ENCODE measurements around the gene DEFB131A.
"Not testable (repeated sequence)": the region's sequence is repeated elsewhere in the genome, so short reads cannot be mapped to it uniquely, and the experiment has no call there.

Gene DEFB131A, protein sequence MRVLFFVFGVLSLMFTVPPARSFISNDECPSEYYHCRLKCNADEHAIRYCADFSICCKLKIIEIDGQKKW

GRCh38 chr4:9444114-9444513, at the start of gene DEFB131A:
DEFB131A (plus strand) TSS chr4:9444414; CDS start chr4:9444534, 120 bp downstream.
- not testable (repeated sequence) for DNase-seq (ENCODE audit: low read depth in 2 of 2)

DNA sequence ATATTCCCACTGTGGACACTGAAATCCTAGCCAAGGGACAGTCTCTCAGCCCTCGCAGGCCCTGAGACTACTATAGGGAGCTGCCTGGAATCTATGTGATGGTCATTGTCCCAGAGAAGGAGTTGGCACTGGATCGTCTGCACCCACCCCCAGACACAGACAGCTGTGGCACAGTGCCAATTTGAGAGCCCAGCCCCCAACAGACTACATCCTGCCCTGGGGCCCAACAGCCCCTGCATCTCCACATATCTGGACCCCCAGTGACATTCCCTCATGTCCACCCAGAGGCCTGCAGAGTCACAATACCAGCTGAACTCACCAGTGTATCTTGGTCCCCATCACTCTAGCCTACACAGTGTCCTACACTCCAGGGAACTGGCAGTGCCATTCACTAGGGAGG, 38.4 kb upstream of the DEFB131A start:
- not testable (repeated sequence) for DNase-seq (ENCODE audit: low read depth in 2 of 2)

- not testable (repeated sequence) for DNase-seq (ENCODE audit: low read depth in 2 of 2)
These were observed 37.7 kb upstream of the DEFB131A start for GRCh38 chr4:9406491-9406890.

- no peak for DNase-seq (ENCODE audit: low read depth in 2 of 2)
These were observed 34.4 kb upstream of the DEFB131A start for GRCh38 chr4:9409793-9410192.

GRCh38 chr4:9421884-9422455, 22.2 kb upstream of the DEFB131A start:
- DNase-seq (ENCODE audit: low read depth in 2 of 2) = not testable (repeated sequence)

- not testable (repeated sequence) for DNase-seq (ENCODE audit: low read depth in 2 of 2)
These were observed 18.3 kb upstream of the DEFB131A start for GRCh38 chr4:9425916-9426315.

GRCh38 chr4:9430061-9430460, 14.2 kb upstream of the DEFB131A start:
- not testable (repeated sequence) for DNase-seq (ENCODE audit: low read depth in 2 of 2)

DNA sequence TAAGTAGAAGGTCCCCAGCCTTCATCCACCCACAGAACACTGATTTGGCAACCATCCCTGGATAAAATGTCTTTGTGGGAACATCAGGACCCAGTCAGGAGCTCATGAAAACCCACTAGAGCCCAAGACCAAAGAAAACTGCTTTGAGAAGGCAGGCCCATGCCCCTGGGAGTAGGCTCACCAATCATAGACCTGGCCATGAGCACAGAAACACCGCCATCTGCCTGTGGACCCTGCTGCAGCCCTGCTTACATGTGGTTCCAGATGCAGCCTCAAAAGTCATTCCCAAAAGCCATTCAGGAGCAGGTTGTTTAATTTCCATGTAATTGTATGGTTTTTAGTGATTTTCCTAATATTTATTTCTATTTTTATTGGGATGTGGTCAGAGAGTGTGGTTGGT, 10.9 kb upstream of the DEFB131A start:
- DNase-seq (ENCODE audit: low read depth in 2 of 2) = not testable (repeated sequence)

- DNase-seq (ENCODE audit: low read depth in 2 of 2) = not testable (repeated sequence)
These were observed 7.5 kb upstream of the DEFB131A start for GRCh38 chr4:9436728-9437127.

DNA sequence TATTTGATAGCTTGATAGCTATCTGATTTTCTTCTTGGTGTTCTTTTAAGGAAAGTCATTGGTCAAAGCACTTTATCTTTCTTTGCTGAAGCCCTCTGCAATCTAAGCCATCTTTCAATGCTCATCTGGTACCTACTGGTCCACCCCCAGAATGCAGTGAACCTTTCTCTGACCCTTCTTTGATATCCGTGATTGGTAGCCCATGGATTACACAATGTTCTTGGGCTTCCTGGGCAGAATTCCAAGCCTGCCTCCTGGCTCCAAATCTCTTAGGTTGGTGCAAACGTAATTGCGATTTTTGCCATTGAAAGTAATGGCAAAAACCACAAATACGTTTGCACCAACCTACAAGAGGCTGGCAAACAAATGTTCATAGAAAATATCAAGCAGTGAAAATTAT, 1.9 kb upstream of the DEFB131A start:
- DNase-seq (ENCODE audit: low read depth in 2 of 2) = not testable (repeated sequence)

GRCh38 chr4:9444681-9445080, 467 bp downstream of the DEFB131A start:
- DNase-seq (ENCODE audit: low read depth in 2 of 2) = not testable (repeated sequence)

- not testable (repeated sequence) for DNase-seq (ENCODE audit: low read depth in 2 of 2)
These were observed 8.0 kb downstream of the DEFB131A start for GRCh38 chr4:9452251-9452650.

DNA sequence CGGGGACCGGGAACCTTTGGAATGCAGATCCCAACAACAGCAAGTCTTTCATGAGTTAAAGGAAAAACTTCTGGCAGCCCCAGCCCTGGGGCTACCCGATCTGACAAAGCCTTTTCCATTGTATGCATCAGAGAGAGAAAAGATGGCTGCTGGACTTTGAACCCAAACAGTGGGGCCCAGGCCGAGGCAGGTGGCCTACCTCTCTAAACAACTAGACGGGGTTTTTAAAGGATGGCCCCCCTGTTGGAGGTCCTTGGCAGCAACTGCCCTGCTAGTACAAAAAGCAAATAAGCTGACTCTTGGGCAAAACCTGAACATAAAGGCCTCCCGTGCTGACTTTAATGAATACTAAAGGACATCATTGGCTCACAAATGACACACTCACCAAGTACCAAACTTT, 10.1 kb downstream of the DEFB131A start:
- DNase-seq (ENCODE audit: low read depth in 2 of 2) = not testable (repeated sequence)

DNA sequence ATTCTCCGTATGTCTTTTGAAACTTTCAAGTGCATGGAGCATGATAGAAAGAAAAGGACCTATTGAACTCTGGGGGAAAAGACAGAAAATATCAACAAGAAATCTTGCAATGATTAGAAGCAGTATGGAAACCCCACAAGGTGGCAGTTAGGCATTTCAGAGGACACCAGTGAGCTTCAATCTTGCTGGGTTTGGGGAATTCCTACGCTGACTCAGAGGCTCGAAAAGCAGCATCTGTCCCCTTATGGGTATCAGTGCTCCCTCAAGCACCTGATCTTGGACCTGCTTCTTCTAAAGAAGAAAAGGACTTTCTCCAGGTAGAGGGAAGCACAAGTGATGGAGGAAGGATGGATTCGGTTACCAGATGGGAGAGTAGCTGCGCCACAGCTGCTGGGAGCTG, 10.8 kb downstream of the DEFB131A start:
- DNase-seq (ENCODE audit: low read depth in 2 of 2) = not testable (repeated sequence)

- not testable (repeated sequence) for DNase-seq (ENCODE audit: low read depth in 2 of 2)
These were observed 35.3 kb downstream of the DEFB131A start for GRCh38 chr4:9479466-9479865.

DNA sequence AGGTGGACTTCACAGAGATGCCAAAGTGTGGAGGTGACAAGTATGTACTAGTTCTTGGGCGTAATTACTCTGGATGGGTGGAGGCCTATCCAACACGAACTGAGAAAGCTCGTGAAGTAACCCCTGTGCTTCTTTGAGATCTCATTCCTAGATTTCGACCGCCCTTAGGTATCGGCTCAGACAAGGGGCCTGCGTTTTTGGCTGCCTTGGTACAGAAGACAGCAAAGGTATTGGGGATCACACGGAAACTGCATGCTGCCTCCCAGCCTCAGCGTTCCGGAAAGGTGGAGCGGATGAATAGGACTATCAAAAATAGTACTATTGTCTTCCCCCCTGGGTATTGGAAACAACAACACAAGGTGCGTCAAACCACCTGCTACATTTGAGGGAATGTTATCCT, 35.9 kb downstream of the DEFB131A start:
- not testable (repeated sequence) for DNase-seq (ENCODE audit: low read depth in 2 of 2)

GRCh38 chr4:9482871-9483270, 38.7 kb downstream of the DEFB131A start:
- DNase-seq (ENCODE audit: low read depth in 2 of 2) = not testable (repeated sequence)

- DNase-seq (ENCODE audit: low read depth in 2 of 2) = not testable (repeated sequence)
These were observed 39.5 kb downstream of the DEFB131A start for GRCh38 chr4:9483682-9484081.

GRCh38 chr4:9486880-9487279, 42.7 kb downstream of the DEFB131A start:
- DNase-seq (ENCODE audit: low read depth in 2 of 2) = not testable (repeated sequence)

GRCh38 chr4:9488796-9489195, 44.6 kb downstream of the DEFB131A start:
- DNase-seq (ENCODE audit: low read depth in 2 of 2) = not testable (repeated sequence)

- not testable (repeated sequence) for DNase-seq (ENCODE audit: low read depth in 2 of 2)
These were observed 46.3 kb downstream of the DEFB131A start for GRCh38 chr4:9490496-9490895.

- DNase-seq (ENCODE audit: low read depth in 2 of 2) = not testable (repeated sequence)
These were observed 46.8 kb downstream of the DEFB131A start for GRCh38 chr4:9490986-9491385.

DNA sequence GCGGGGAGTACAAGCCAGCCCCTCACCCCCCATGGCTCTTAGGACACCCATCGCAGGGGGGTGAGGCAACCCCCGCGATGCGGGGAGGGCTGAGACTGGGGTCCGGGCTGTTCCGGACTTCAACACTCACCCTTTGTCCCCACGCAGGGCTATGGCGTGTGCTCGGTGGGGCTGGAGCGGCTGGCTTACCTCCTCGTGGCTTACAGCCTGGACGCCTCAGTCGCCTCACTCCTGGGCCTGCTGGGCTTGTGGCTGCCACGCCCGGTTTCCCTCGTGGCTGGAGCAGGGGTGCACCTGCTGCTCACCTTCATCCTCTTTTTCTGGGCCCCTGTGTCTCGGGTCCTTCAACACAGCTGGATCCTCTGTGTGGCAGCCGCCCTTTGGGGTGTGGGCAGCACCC, 49.4 kb downstream of the DEFB131A start:
- DNase-seq (ENCODE audit: low read depth in 2 of 2) = not testable (repeated sequence)

All from stimulated activated CD8-positive, alpha-beta memory T cell treated with anti-CD3 and anti-CD28 coated beads, Interleukin-7, amount 100 ng/mL, for 1 hour (primary cell).